HEK293 (cell line): Measurements from ENCODE around the gene DGKG.

Source experiments
- GLI2 ChIP-seq: fragments of 450-650 bp; formaldehyde crosslinking; IDR thresholded peaks from 2 replicates; pipeline ENCODE4; 2017; ENCODE audit warnings: missing biosample characterization, missing genetic modification characterization, low read depth, borderline replicate concordance
- HOXC10 ChIP-seq: sonication (generic); formaldehyde crosslinking; IDR thresholded peaks from 2 replicates; pipeline ENCODE4 v1.8.1; 2023; ENCODE audit warnings: mild to moderate bottlenecking, missing genetic modification reagents
- KLF1 ChIP-seq: fragments of 450-650 bp; formaldehyde crosslinking; IDR thresholded peaks from 2 replicates; pipeline ENCODE4 v1.5.1; 2016; ENCODE audit warnings: missing biosample characterization, missing genetic modification characterization
- KLF9 ChIP-seq: fragments of 450-650 bp; formaldehyde crosslinking; IDR thresholded peaks from 2 replicates; pipeline ENCODE4 v1.5.1; 2016; ENCODE audit warnings: missing biosample characterization, missing genetic modification characterization, low read depth
- MEIS1 ChIP-seq: sonication (generic); formaldehyde crosslinking; IDR thresholded peaks from 2 replicates; pipeline ENCODE4 v1.8.1; 2022; ENCODE audit warnings: missing genetic modification reagents, mild to moderate bottlenecking, borderline replicate concordance
- MYNN ChIP-seq: fragments of 450-650 bp; formaldehyde crosslinking; IDR thresholded peaks from 2 replicates; pipeline ENCODE4 v1.5.1; 2016; ENCODE audit warnings: missing biosample characterization, missing genetic modification characterization, borderline replicate concordance
- SALL2 ChIP-seq: fragments of 450-650 bp; formaldehyde crosslinking; IDR thresholded peaks from 2 replicates; pipeline ENCODE4 v1.5.0; 2017; ENCODE audit warnings: missing biosample characterization, mild to moderate bottlenecking, missing genetic modification characterization, borderline replicate concordance
- SETDB1 ChIP-seq: IDR thresholded peaks from one replicate; pipeline ENCODE4 v1.6.1; 2017; ENCODE audit warnings: mild to moderate bottlenecking, low read length, moderate library complexity, mixed read lengths; ENCODE audit not compliant: insufficient read length
- ZBTB1 ChIP-seq: fragments of 450-650 bp; formaldehyde crosslinking; IDR thresholded peaks from 2 replicates; pipeline ENCODE4 v1.5.1; 2016; ENCODE audit warnings: missing biosample characterization, missing genetic modification characterization
- ZBTB17 ChIP-seq: fragments of 450-650 bp; formaldehyde crosslinking; IDR thresholded peaks from 2 replicates; pipeline ENCODE4 v1.5.1; 2016; ENCODE audit warnings: missing biosample characterization, missing genetic modification characterization
- ZNF140 ChIP-seq: fragments of 450-650 bp; formaldehyde crosslinking; IDR thresholded peaks from 2 replicates; pipeline ENCODE4 v1.5.1; 2016; ENCODE audit warnings: missing biosample characterization, missing genetic modification characterization
- ZNF175 ChIP-seq: fragments of 450-650 bp; formaldehyde crosslinking; IDR thresholded peaks from 2 replicates; pipeline ENCODE4 v1.5.1; 2016; ENCODE audit warnings: missing biosample characterization, missing genetic modification characterization
- ZNF184 ChIP-seq: fragments of 450-650 bp; IDR thresholded peaks from 2 replicates; pipeline ENCODE4 v1.5.1; 2018; ENCODE audit warnings: missing biosample characterization, mild to moderate bottlenecking, missing genetic modification characterization
- ZNF248 ChIP-seq: fragments of 450-650 bp; formaldehyde crosslinking; IDR thresholded peaks from 2 replicates; pipeline ENCODE4 v1.5.1; 2017; ENCODE audit warnings: missing biosample characterization, missing genetic modification characterization
- ZNF391 ChIP-seq: fragments of 450-650 bp; formaldehyde crosslinking; IDR thresholded peaks from 2 replicates; pipeline ENCODE4 v1.5.1; 2016; ENCODE audit warnings: low read depth, missing biosample characterization, missing genetic modification characterization, borderline replicate concordance
- ZNF48 ChIP-seq: fragments of 450-650 bp; formaldehyde crosslinking; IDR thresholded peaks from 2 replicates; pipeline ENCODE4 v1.5.1; 2016; ENCODE audit warnings: missing biosample characterization, missing genetic modification characterization
- ZNF544 ChIP-seq: fragments of 450-650 bp; formaldehyde crosslinking; IDR thresholded peaks from 2 replicates; pipeline ENCODE4 v1.5.0; 2017; ENCODE audit warnings: missing biosample characterization, missing genetic modification characterization
- ZNF600 ChIP-seq: fragments of 450-650 bp; formaldehyde crosslinking; IDR thresholded peaks from 2 replicates; pipeline ENCODE4 v1.5.1; 2016; ENCODE audit warnings: missing biosample characterization, missing genetic modification characterization
- ZNF660 ChIP-seq: fragments of 450-650 bp; IDR thresholded peaks from 2 replicates; pipeline ENCODE4 v1.5.1; 2018; ENCODE audit warnings: missing biosample characterization, mild to moderate bottlenecking, missing genetic modification characterization
- ZNF777 ChIP-seq: fragments of 450-650 bp; formaldehyde crosslinking; IDR thresholded peaks from 2 replicates; pipeline ENCODE4 v1.5.1; 2017; ENCODE audit warnings: missing biosample characterization, missing genetic modification characterization, borderline replicate concordance
- ZNF785 ChIP-seq: fragments of 450-650 bp; formaldehyde crosslinking; IDR thresholded peaks from 2 replicates; pipeline ENCODE4 v1.5.1; 2016; ENCODE audit warnings: missing biosample characterization, missing genetic modification characterization
- ZNF830 ChIP-seq: fragments of 450-650 bp; IDR thresholded peaks from 2 replicates; pipeline ENCODE4 v1.5.0; 2018; ENCODE audit warnings: missing biosample characterization, missing genetic modification characterization, low read depth, mild to moderate bottlenecking, moderate library complexity
- TF ChIP-seq, protein P1 (sequence below): fragments of 450-650 bp; formaldehyde crosslinking; IDR thresholded peaks from 2 replicates; pipeline ENCODE4 v1.5.1; 2017; ENCODE audit warnings: missing biosample characterization, missing genetic modification characterization
- TF ChIP-seq, protein P2 (sequence below): fragments of 450-650 bp; formaldehyde crosslinking; IDR thresholded peaks from 2 replicates; pipeline ENCODE4 v1.5.1; 2016; ENCODE audit warnings: missing biosample characterization, missing genetic modification characterization, borderline replicate concordance
- TF ChIP-seq, protein P3 (sequence below): fragments of 450-650 bp; formaldehyde crosslinking; IDR thresholded peaks from 2 replicates; pipeline ENCODE4 v1.5.1; 2016; ENCODE audit warnings: missing biosample characterization, missing genetic modification characterization
- TF ChIP-seq, protein P4 (sequence below): fragments of 450-650 bp; formaldehyde crosslinking; IDR thresholded peaks from 2 replicates; pipeline ENCODE4 v1.5.1; 2016; ENCODE audit warnings: missing biosample characterization, missing genetic modification characterization

DGKG gene

DNA sequence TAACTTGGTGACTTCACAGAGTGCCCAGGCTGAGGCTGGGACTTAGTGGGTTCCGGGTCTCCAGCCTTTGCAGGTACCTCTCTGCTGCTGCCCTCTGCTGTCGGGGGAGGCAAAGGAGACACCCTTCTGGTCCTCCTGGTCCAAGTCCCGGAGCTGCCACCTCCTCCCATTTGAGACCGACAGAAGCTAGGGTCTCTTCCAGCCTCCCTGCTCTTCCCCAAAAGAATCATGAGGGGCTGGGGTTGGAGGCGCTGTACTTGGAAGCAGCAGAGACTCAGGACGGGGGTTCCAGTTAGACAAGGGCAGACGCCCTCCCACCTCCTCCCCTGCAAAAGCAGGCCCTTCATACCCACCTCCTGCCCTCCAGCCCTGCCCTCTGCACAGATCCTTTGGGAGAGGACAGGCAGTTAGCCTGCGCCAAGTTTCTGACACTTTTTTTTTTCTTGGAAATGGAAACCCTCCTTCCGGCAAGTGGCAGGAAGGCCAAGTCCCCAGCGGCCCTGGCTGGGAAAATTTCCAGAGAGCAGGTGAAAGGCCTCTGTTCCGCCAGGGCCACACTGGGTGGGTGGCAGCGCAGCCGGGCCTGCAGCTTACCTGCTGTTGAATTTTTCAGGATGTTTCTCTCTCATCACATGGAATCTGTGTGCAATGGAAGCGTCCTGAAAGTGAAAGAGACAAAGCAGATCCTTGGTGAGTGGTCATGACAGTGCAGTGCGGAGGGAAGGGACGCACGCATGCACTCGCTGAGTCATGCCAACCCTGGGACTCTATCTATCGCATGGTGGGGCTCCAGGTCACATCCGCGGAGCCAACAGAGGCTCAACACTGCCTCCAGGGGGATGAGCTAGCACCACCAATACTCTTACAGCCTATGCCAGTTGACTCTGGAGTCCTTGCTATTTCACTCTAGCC is 119.9 kb downstream of the DGKG start (continued):
- TF ChIP-seq GLI2 (no peak), ZNF391 (tag by site-specific recombination) (no peak), MYNN (tag by site-specific recombination) (no peak), ZNF48 (tag by site-specific recombination) (no peak), ZNF175 (tag by site-specific recombination) (no peak), HOXC10 (no peak), ZNF140 (tag by site-specific recombination) (no peak), KLF9 (tag by site-specific recombination) (no peak), ZNF600 (tag by site-specific recombination) (no peak), ZNF544 (no peak), ZBTB17 (tag by site-specific recombination) (no peak), SALL2 (tag by site-specific recombination) (no peak), ZNF785 (no peak), ZNF830 (tag by site-specific recombination) (no peak), ZBTB1 (tag by site-specific recombination) (no peak), SETDB1 (no peak), ZNF660 (tag by site-specific recombination) (0 out of 2 replicates have a peak, but pooled peaks have one; percentile 43), ZNF777 (tag by site-specific recombination) (no peak), MEIS1 (no peak), ZNF184 (tag by site-specific recombination) (no peak), KLF1 (tag by site-specific recombination) (no peak), ZNF248 (no peak)
- TF ChIP-seq, protein P1, sequence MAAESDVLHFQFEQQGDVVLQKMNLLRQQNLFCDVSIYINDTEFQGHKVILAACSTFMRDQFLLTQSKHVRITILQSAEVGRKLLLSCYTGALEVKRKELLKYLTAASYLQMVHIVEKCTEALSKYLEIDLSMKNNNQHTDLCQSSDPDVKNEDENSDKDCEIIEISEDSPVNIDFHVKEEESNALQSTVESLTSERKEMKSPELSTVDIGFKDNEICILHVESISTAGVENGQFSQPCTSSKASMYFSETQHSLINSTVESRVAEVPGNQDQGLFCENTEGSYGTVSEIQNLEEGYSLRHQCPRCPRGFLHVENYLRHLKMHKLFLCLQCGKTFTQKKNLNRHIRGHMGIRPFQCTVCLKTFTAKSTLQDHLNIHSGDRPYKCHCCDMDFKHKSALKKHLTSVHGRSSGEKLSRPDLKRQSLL, result peak; percentile 60; the same call in 1 of the 2 replicates
- TF ChIP-seq, protein P2, sequence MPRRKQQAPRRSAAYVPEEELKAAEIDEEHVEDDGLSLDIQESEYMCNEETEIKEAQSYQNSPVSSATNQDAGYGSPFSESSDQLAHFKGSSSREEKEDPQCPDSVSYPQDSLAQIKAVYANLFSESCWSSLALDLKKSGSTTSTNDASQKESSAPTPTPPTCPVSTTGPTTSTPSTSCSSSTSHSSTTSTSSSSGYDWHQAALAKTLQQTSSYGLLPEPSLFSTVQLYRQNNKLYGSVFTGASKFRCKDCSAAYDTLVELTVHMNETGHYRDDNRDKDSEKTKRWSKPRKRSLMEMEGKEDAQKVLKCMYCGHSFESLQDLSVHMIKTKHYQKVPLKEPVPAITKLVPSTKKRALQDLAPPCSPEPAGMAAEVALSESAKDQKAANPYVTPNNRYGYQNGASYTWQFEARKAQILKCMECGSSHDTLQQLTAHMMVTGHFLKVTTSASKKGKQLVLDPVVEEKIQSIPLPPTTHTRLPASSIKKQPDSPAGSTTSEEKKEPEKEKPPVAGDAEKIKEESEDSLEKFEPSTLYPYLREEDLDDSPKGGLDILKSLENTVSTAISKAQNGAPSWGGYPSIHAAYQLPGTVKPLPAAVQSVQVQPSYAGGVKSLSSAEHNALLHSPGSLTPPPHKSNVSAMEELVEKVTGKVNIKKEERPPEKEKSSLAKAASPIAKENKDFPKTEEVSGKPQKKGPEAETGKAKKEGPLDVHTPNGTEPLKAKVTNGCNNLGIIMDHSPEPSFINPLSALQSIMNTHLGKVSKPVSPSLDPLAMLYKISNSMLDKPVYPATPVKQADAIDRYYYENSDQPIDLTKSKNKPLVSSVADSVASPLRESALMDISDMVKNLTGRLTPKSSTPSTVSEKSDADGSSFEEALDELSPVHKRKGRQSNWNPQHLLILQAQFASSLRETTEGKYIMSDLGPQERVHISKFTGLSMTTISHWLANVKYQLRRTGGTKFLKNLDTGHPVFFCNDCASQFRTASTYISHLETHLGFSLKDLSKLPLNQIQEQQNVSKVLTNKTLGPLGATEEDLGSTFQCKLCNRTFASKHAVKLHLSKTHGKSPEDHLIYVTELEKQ (tag by site-specific recombination), result no peak
- TF ChIP-seq, protein P3, sequence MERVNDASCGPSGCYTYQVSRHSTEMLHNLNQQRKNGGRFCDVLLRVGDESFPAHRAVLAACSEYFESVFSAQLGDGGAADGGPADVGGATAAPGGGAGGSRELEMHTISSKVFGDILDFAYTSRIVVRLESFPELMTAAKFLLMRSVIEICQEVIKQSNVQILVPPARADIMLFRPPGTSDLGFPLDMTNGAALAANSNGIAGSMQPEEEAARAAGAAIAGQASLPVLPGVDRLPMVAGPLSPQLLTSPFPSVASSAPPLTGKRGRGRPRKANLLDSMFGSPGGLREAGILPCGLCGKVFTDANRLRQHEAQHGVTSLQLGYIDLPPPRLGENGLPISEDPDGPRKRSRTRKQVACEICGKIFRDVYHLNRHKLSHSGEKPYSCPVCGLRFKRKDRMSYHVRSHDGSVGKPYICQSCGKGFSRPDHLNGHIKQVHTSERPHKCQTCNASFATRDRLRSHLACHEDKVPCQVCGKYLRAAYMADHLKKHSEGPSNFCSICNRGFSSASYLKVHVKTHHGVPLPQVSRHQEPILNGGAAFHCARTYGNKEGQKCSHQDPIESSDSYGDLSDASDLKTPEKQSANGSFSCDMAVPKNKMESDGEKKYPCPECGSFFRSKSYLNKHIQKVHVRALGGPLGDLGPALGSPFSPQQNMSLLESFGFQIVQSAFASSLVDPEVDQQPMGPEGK (tag by site-specific recombination), result no peak
- TF ChIP-seq, protein P4, sequence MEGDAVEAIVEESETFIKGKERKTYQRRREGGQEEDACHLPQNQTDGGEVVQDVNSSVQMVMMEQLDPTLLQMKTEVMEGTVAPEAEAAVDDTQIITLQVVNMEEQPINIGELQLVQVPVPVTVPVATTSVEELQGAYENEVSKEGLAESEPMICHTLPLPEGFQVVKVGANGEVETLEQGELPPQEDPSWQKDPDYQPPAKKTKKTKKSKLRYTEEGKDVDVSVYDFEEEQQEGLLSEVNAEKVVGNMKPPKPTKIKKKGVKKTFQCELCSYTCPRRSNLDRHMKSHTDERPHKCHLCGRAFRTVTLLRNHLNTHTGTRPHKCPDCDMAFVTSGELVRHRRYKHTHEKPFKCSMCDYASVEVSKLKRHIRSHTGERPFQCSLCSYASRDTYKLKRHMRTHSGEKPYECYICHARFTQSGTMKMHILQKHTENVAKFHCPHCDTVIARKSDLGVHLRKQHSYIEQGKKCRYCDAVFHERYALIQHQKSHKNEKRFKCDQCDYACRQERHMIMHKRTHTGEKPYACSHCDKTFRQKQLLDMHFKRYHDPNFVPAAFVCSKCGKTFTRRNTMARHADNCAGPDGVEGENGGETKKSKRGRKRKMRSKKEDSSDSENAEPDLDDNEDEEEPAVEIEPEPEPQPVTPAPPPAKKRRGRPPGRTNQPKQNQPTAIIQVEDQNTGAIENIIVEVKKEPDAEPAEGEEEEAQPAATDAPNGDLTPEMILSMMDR (tag by site-specific recombination), result 0 out of 2 replicates have a peak, but pooled peaks have one; percentile 13
